Stimulated activated naive B cell treated with anti-CD40 and anti-IgM and Interleukin-4, amounts not matched to agents 10 μg/mL and 1 μg/mL and 100 μg/mL, for 72 hours (primary cell): ENCODE results near the gene GTPBP6.
"Not testable (repeated sequence)": the region's sequence is repeated elsewhere in the genome, so short reads cannot be mapped to it uniquely, and the experiment has no call there.

Experiments
- ATAC-seq, 2 donors: fragments of 150-1000 bp; cut with Tn5 transposase; replicated peaks; 2 replicates each; pipeline ENCODE4 v1.10.0; 2021; ENCODE audit warnings: moderate library complexity in 1 of 2
- DNase-seq: peaks from one replicate; pipeline ENCODE4 v3.0.0; 2021
- H3K27ac Mint-ChIP-seq: one replicate; pipeline ENCODE4 v1.8.0; 2022; ENCODE audit warnings: mild to moderate bottlenecking, mixed read lengths
- H3K27me3 Mint-ChIP-seq, 2 donors: one replicate each; pipeline ENCODE4 v1.8.0; 2022; ENCODE audit warnings: mixed read lengths in 2 of 2
- H3K36me3 Mint-ChIP-seq, 2 donors: one replicate each; pipeline ENCODE4 v1.8.0; 2022; ENCODE audit warnings: mixed read lengths in 2 of 2, mild to moderate bottlenecking in 1 of 2
- H3K4me1 Mint-ChIP-seq, 2 donors: one replicate each; pipeline ENCODE4 v1.8.0; 2022; ENCODE audit warnings: mixed read lengths in 2 of 2, mild to moderate bottlenecking in 1 of 2
- H3K4me3 Mint-ChIP-seq, 2 donors: one replicate each; pipeline ENCODE4 v1.8.0; 2022; ENCODE audit warnings: mild to moderate bottlenecking in 2 of 2, mixed read lengths in 2 of 2, moderate library complexity in 1 of 2
- H3K9me3 Mint-ChIP-seq, 2 donors: one replicate each; pipeline ENCODE4 v1.8.0; 2022; ENCODE audit warnings: mixed read lengths in 2 of 2, mild to moderate bottlenecking in 1 of 2

Gene GTPBP6

DNA sequence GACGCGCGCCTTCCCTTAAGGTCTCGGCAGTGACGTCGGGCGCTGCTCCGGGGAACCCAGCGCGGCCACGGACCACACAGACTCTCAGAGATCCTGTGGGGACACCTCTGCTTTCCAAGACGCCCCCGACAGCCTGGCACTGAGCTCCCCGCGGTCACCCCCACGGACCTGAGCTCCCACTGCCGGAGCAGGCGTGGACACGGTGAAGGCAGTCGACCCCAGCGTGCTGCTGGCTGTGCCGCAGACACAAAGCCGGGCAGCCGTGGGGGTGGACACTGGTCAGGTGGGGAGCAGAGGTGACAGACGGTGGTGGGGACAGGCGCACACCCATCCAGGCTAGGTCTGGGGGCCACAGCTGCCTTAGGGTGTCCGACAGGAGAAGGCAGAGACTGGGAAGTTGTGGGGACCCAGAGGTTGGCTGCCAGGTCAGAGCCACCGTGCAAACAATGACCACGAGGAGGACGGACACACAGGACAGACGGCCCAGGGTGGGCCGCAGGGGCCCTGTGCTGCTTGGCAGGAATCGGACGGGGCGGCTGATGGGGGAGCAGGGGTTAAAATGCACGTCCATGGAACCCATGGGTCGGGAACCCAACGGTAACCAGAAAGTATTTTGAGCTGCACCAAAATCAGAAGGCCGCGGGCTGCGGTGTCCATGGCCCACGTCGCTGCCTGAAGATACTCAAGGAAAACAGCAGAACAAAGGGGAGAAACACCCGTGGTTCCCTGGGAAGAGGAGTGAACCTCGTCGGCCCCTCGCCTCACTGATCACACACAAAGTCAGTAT is 16.6 kb upstream of the GTPBP6 start:
- Mint-ChIP-seq H3K9me3 (no peaks in the 10 kb centered on the region), H3K4me3 (no peak overlapping the region), H3K36me3 (peaks cover 36 to 43% of the 10 kb centered on the region in 2 donors), H3K4me1 (peaks cover 3 to 7% of the 10 kb centered on the region in 2 donors), H3K27ac (no peak overlapping the region), H3K27me3 (peaks cover 9 to 11% of the 10 kb centered on the region in 2 donors)
- DNase-seq, result no peak
- ATAC-seq, result no peak

GRCh38 chrX:334331-334891 is 15.8 kb upstream of the GTPBP6 start:
- Mint-ChIP-seq H3K36me3 (peaks cover 36 to 43% of the 10 kb centered on the region in 2 donors), H3K27me3 (peaks cover 9 to 13% of the 10 kb centered on the region in 2 donors), H3K4me3 (no peak overlapping the region), H3K4me1 (peaks cover 3 to 7% of the 10 kb centered on the region in 2 donors), H3K9me3 (no peaks in the 10 kb centered on the region), H3K27ac (no peak overlapping the region)
- DNase-seq (no peak), ATAC-seq (no peak)

- DNase-seq, result no peak
- Mint-ChIP-seq H3K27me3 (peaks cover 9 to 16% of the 10 kb centered on the region in 2 donors), H3K27ac (no peak overlapping the region), H3K4me3 (no peak overlapping the region), H3K4me1 (peaks cover 3 to 7% of the 10 kb centered on the region in 2 donors), H3K36me3 (peaks cover 32 to 40% of the 10 kb centered on the region in 2 donors), H3K9me3 (no peaks in the 10 kb centered on the region)
- no peak for ATAC-seq
Measured at GRCh38 chrX:333611-334311, 15.2 kb upstream of the GTPBP6 start.

DNA sequence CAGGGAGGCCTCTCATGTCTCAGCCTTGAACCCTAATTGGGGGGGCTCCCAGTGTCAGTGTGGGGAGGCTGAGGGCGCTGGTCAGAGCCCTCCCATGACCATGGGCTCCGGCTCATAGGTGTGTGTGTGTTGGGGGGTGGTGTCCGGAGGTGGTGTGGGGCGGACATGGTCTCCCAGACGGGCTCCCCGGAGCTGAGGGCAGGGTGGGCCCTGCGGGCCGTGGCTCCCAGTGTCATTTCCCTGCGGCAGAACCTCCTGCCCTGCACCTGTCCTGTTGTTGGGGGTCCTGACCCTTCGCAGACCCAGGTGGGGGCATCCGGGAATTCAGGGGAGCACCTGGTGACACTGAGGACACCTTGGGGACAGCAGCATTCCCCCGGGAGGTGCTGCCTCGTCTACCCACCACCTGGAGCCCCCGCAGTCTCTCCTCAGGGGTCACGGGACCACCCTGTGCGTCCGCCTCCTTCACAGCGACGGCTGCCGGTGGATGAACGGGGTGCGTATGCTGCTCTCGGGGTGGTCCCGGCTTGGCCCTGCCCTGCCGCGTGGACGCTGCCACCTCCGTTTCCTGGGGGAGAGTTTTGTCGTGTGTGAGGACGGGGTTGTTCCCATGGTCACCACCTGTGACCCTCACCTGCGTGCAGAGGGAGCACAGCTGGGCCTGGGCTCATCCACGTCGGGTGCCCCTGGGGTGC is 14.5 kb upstream of the GTPBP6 start:
- Mint-ChIP-seq H3K27me3 (peaks cover 9 to 16% of the 10 kb centered on the region in 2 donors), H3K4me1 (peaks cover 3 to 7% of the 10 kb centered on the region in 2 donors), H3K9me3 (no peaks in the 10 kb centered on the region), H3K36me3 (peaks cover 25 to 33% of the 10 kb centered on the region in 2 donors), H3K27ac (no peak overlapping the region), H3K4me3 (no peak overlapping the region)
- no peak for DNase-seq
- no peak for ATAC-seq

DNA sequence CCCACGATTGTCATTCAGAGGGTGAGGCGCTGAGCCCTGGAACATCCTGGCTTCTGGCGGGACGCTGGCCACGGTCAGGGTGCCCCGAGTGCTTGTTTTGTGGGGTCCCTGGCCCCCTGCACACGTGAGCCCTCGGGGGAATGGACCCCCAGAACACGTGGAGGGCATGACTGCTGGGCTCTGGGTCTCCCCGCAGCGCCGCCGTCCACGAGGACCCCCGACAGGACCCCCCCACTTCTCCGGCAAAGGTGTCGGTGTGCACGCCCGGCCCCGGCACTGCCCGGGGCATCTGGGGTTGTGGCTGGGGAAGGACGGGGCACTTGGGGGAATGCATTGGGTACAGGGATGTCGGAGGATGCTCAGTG is 13.9 kb upstream of the GTPBP6 start:
- ATAC-seq, result no peak
- H3K4me1 Mint-ChIP-seq, result peaks cover 3 to 7% of the 10 kb centered on the region in 2 donors
- H3K36me3 Mint-ChIP-seq, result peaks cover 20 to 27% of the 10 kb centered on the region in 2 donors
- no peak overlapping the region for H3K4me3 Mint-ChIP-seq
- no peak overlapping the region for H3K27ac Mint-ChIP-seq
- H3K9me3 Mint-ChIP-seq, result no peaks in the 10 kb centered on the region
- H3K27me3 Mint-ChIP-seq, result peaks cover 9 to 20% of the 10 kb centered on the region in 2 donors
- DNase-seq, result no peak

- ATAC-seq, result peak; percentile 23 to 27
- H3K4me3 Mint-ChIP-seq, result peak overlapping the region; percentile 64 to 71
Measured at GRCh38 chrX:331825-332495, 13.4 kb upstream of the GTPBP6 start.

DNA sequence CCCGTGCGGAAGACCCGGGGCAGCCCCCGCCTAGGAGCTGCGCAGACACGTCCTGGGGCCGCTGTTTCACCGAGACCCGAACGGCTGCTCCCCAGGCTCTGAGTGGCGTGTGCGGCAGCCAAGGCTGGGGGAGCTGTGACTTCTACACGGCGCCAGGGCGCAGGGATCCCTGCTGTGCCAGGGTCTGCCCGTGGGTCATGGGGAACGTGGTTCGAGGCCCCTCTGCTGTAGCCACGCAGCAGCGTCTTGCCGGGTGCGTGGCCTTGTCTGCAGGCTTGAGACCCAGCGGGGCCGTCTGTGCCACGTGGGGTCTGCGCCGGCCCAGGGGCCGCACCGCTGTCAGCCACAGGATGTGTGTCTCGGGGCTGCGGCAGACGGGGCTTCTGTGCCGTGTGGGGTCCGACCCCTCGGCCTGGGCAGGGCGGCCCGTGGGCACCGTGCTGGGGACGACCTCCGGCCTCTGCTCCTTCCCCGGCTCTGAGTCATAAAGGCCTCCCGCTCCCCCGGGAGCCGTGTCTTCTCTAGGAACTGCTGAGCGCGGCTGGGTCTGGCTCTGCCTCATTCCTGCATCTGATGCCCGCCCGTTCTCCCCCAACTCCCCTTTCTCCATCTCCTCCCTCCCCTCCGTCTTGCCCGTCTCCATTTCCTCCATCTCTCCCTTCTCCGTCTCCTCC is 12.7 kb upstream of the GTPBP6 start:
- ATAC-seq (peak; percentile 73 to 80), DNase-seq (no peak)
- peaks cover 12 to 18% of the 10 kb centered on the region in 2 donors for H3K36me3 Mint-ChIP-seq
- peaks cover 9 to 22% of the 10 kb centered on the region in 2 donors for H3K27me3 Mint-ChIP-seq
- peaks cover 3 to 7% of the 10 kb centered on the region in 2 donors for H3K4me1 Mint-ChIP-seq
- H3K4me3 Mint-ChIP-seq, result peak overlapping the region; percentile 64 to 71
- H3K9me3 Mint-ChIP-seq, result no peaks in the 10 kb centered on the region
- H3K27ac Mint-ChIP-seq, result no peak overlapping the region

More at GRCh38 chrX:331825-332495, 13.4 kb upstream of the GTPBP6 start:
- no peak overlapping the region for H3K27ac Mint-ChIP-seq
- H3K4me1 Mint-ChIP-seq, result peaks cover 3 to 7% of the 10 kb centered on the region in 2 donors
- no peaks in the 10 kb centered on the region for H3K9me3 Mint-ChIP-seq
- H3K27me3 Mint-ChIP-seq, result peaks cover 9 to 22% of the 10 kb centered on the region in 2 donors
- H3K36me3 Mint-ChIP-seq, result peaks cover 14 to 23% of the 10 kb centered on the region in 2 donors
- no peak for DNase-seq

GRCh38 chrX:330726-331150 is 12.1 kb upstream of the GTPBP6 start:
- no peak for ATAC-seq
- no peak overlapping the region for H3K27ac Mint-ChIP-seq
- H3K9me3 Mint-ChIP-seq, result no peaks in the 10 kb centered on the region
- peaks cover 10 to 15% of the 10 kb centered on the region in 2 donors for H3K36me3 Mint-ChIP-seq
- H3K4me1 Mint-ChIP-seq, result peaks cover 3 to 7% of the 10 kb centered on the region in 2 donors
- H3K27me3 Mint-ChIP-seq, result peaks cover 9 to 22% of the 10 kb centered on the region in 2 donors
- DNase-seq, result no peak
- H3K4me3 Mint-ChIP-seq, result peak overlapping the region in 1 of 2 donors; percentile 43

DNA sequence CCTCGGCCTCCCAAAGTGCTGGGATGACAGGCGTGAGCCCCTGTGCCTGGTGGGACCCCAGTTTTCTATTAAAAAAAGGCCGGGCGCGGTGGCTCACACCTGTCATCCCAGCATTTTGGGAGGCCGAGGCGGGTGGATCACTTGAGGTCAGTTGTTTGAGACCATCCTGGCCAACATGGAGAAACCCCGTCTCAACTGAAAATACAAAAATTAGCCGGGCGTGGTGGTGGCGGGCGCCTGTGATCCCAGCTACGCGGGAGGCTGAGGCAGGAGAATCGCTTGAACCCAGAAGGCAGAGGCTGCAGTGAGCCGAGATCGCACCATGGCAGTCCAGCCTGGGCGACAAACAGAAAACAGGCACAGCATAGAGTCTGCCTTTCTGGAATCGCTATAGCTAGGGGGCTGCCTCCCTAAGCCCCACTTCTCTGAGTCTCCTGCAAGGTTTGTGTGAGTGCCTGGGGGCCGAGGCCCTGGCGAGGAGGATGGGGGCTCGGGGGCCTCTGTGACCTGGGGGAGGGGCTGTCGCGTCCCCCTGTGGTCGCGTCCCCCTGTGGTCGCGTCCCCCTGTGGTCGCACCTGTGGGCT is 11.6 kb upstream of the GTPBP6 start:
- ATAC-seq, DNase-seq, H3K4me3 Mint-ChIP-seq, H3K9me3 Mint-ChIP-seq, H3K27ac Mint-ChIP-seq, H3K4me1 Mint-ChIP-seq: not testable (repeated sequence)
- Mint-ChIP-seq H3K27me3 (peaks cover 9 to 22% of the 10 kb centered on the region in 2 donors), H3K36me3 (peaks cover 9 to 13% of the 10 kb centered on the region in 2 donors)

DNA sequence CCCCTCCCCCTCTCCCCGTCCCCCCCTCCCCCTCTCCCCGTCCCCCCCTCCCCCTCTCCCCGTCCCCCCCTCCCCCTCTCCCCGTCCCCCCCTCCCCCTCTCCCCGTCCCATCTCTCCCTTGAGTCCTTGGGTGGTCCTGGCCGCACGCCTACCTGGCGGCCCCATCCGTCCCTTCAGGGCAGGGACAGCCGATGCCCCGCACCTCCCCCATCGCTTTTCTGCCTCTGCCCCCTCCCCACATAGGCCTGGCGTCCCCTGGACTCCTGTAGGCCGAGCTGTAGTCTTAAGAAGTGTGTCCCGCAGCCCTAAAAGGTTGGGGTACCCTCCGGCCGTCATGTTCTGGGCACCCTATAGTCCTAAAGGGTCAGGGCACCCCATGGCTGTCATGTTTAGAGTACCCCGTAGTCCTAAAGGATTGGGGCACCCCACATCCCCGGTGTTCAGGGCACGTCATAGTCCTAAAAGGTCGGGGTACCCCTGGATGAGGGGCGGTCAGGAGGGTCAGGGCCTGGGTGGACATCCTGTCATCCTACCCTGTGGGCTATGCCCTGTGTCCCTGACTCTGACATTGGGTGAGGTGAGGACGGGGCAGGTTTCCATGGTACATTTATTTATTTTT is 10.8 kb upstream of the GTPBP6 start:
- Mint-ChIP-seq H3K27me3 (peaks cover 9 to 22% of the 10 kb centered on the region in 2 donors), H3K4me3 (no peak overlapping the region), H3K36me3 (peaks cover 7 to 8% of the 10 kb centered on the region in 2 donors), H3K27ac (no peak overlapping the region), H3K4me1 (peaks cover 6 to 7% of the 10 kb centered on the region in 2 donors), H3K9me3 (no peaks in the 10 kb centered on the region)
- ATAC-seq (no peak), DNase-seq (no peak)

- H3K9me3 Mint-ChIP-seq, result no peaks in the 10 kb centered on the region
- no peak overlapping the region for H3K4me3 Mint-ChIP-seq
- peaks cover 2 to 3% of the 10 kb centered on the region in 2 donors for H3K36me3 Mint-ChIP-seq
- DNase-seq (no peak), ATAC-seq (no peak)
- peak overlapping the region; percentile 20 for H3K27ac Mint-ChIP-seq
- H3K4me1 Mint-ChIP-seq, result peaks cover 12 to 18% of the 10 kb centered on the region in 2 donors
- H3K27me3 Mint-ChIP-seq, result peaks cover 13 to 29% of the 10 kb centered on the region in 2 donors
Measured at GRCh38 chrX:327660-328126, 9.1 kb upstream of the GTPBP6 start.

DNA sequence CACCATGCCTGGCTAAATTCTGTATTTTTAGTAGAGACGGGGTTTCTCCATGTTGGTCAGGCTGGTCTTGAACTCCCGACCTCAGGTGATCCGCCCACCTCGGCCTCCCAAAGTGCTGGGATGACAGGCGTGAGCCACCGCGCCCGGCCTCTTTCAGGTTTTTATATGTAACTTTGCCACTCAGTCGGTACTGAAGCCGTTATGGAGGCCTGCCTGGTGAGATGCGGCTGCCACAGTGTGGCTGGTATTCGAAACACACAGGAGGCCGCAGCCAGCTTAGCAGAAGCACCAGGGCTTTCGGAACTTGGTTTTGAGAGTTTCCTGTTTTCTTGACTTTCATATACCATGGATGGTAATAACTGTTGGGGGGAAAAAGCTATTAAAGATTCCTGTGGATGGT is 6.1 kb upstream of the GTPBP6 start:
- peak in 1 of 2 donors; percentile 16 for ATAC-seq
- H3K27ac Mint-ChIP-seq, DNase-seq, H3K36me3 Mint-ChIP-seq, H3K9me3 Mint-ChIP-seq, H3K4me3 Mint-ChIP-seq: not testable (repeated sequence)
- Mint-ChIP-seq H3K4me1 (peaks cover 13 to 25% of the 10 kb centered on the region in 2 donors), H3K27me3 (peaks cover 5 to 19% of the 10 kb centered on the region in 2 donors)
